HepG2 (cell line): Measurements from ENCODE around the gene CMIP. TPM values are rescaled to one million over a fixed set of nuclear protein-coding genes. Genes with fewer than 3 reads are reported as not detected.

Source experiments
- KAT8 ChIP-seq: IDR thresholded peaks from 2 replicates; pipeline ENCODE4 v1.6.1; 2016; ENCODE audit warnings: missing genetic modification reagents, missing compliant biosample characterization
- NFKBIZ ChIP-seq: IDR thresholded peaks from 2 replicates; pipeline ENCODE4 v1.6.1; 2018; ENCODE audit warnings: missing genetic modification reagents, missing compliant biosample characterization
- RARG ChIP-seq: sonication (generic); formaldehyde crosslinking; IDR thresholded peaks from 2 replicates; pipeline ENCODE4 v1.4.0; 2020; ENCODE audit warnings: low read depth, mild to moderate bottlenecking, missing genetic modification reagents
- RBM22 ChIP-seq: fragments of 200-400 bp; formaldehyde crosslinking; optimal IDR thresholded peaks from 2 replicates; pipeline ENCODE3; 2017; ENCODE audit warnings: mild to moderate bottlenecking, low read length, moderate library complexity
- SIN3A ChIP-seq: IDR thresholded peaks from 2 replicates; pipeline ENCODE4 v1.6.1; 2011; ENCODE audit warnings: low read depth, mild to moderate bottlenecking, control low read depth, low read length, borderline replicate concordance
- SP4 ChIP-seq: sonication (generic); formaldehyde crosslinking; IDR thresholded peaks from 2 replicates; pipeline ENCODE4 v1.8.1; 2023; ENCODE audit warnings: mild to moderate bottlenecking, missing genetic modification reagents
- SP5 ChIP-seq: IDR thresholded peaks from 2 replicates; pipeline ENCODE4 v1.6.1; 2016; ENCODE audit warnings: low read depth, borderline replicate concordance
- ZNF605 ChIP-seq: sonication (generic); formaldehyde crosslinking; IDR thresholded peaks from 2 replicates; pipeline ENCODE4 v1.8.0; 2022; ENCODE audit warnings: mild to moderate bottlenecking, missing genetic modification reagents
- polyA plus RNA-seq, 8 experiments: library from polyadenylated mRNA; depleted of rRNA in 3 of 8; stranded (reverse) in 7 of 8; unstranded in 1 of 8; fragments of >200 nt; fragmentation: Illumina TruSeq in 4 of 8; extraction: Trizol in 4 of 8; gene quantifications; 2 replicates each; pipeline versions ENCODE4 v1.2.1 to v1.2.3, GENCODE V29; 2011 to 2016; ENCODE audit warnings: low read depth in 4 of 8, missing spikeins in 1 of 8, mixed read lengths in 1 of 8; ENCODE audit not compliant: insufficient read depth in 1 of 8
- total RNA-seq, 5 experiments: library from RNA; depleted of rRNA; stranded (reverse); fragments of >200 nt; fragmentation: Illumina TruSeq; extraction: Trizol; gene quantifications; 2 replicates each; pipeline ENCODE4 v1.2.3, GENCODE V29; 2016; ENCODE audit warnings: low read depth in 1 of 5
- TF ChIP-seq, protein P1 (sequence below): conservative IDR thresholded peaks from 2 replicates; pipeline ENCODE4 v1.6.1; 2018; ENCODE audit warnings: missing genetic modification reagents
- TF ChIP-seq, protein P2 (sequence below): IDR thresholded peaks from 2 replicates; pipeline ENCODE4 v1.6.1; 2018; ENCODE audit warnings: missing genetic modification reagents
- TF ChIP-seq, protein P3 (sequence below): fragments of 450-650 bp; IDR thresholded peaks from 2 replicates; pipeline ENCODE4 v1.6.1; 2017; ENCODE audit warnings: mild to moderate bottlenecking
- TF ChIP-seq, protein P4 (sequence below): sonication (generic); formaldehyde crosslinking; IDR thresholded peaks from 2 replicates; pipeline ENCODE4 v1.4.0; 2020; ENCODE audit warnings: missing genetic modification reagents, borderline replicate concordance
- TF ChIP-seq, protein P5 (sequence below): IDR thresholded peaks from 2 replicates; pipeline ENCODE4 v1.6.1; 2016
- TF ChIP-seq, protein P6 (sequence below): sonication (generic); formaldehyde crosslinking; IDR thresholded peaks from 2 replicates; pipeline ENCODE4 v1.5.0; 2020; ENCODE audit warnings: missing genetic modification reagents, mild to moderate bottlenecking, borderline replicate concordance
- TF ChIP-seq, protein P7 (sequence below): sonication (generic); formaldehyde crosslinking; IDR thresholded peaks from 2 replicates; pipeline ENCODE4 v1.8.1; 2023; ENCODE audit warnings: missing genetic modification reagents, mild to moderate bottlenecking, borderline replicate concordance
- TF ChIP-seq, protein P8 (sequence below): IDR thresholded peaks from 2 replicates; pipeline ENCODE4 v1.6.1; 2016; ENCODE audit warnings: mild to moderate bottlenecking, missing biosample characterization, missing genetic modification reagents

The CMIP gene
- total and polyA plus RNA-seq, 2 of the 13 experiments (the other 11 are each of a cell fraction or from before 2014, with no cell fraction given) = 10.9 to 18.1 TPM

DNA sequence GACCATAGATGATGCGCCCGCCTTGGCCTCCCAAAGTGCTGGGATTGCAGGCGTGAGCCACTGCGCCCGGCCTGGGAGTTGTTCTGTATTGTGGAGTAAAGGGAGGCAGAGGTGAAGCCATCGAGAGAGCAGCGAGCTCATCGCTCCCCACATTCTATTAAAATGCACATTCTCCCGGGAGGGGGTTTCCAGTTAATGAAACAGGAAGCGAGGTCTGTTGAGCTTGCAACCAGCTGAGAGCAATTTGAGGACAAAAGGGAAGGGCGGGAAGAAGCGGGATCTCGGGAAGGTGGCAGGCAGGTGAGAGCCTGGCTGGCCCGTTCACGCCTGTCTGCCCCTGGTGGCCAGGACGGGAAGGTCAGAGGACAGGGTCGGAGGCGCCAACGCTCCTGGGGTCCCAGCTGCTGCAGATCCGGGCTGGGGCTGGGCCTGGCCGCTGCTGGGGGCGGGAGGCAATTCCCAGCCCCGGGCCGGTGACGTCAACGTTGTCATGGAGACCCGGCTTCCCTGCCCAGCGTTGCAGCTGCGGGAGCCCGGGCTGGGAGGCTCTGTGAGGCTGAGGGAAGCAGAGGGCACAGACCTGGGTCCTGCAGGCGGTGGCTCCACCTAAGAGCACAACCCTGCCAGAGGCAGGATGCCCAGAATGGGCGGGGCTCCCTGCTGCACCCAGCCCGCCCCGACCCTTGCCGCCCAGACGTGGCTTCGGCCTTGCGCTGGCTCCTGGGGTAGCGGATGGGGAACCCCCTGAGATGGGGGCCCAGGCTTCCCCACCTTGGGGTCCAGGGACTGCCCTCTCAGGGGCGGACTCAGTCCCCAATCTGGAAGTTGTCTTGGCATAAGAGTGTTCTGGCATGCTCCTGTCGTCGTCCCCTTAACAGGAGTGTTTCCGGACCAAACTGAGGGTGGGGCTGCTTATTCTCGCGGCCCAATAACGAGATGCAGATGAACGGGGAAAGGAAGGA is 285.8 kb downstream of the CMIP start (continued):
- TF ChIP-seq, protein P1, sequence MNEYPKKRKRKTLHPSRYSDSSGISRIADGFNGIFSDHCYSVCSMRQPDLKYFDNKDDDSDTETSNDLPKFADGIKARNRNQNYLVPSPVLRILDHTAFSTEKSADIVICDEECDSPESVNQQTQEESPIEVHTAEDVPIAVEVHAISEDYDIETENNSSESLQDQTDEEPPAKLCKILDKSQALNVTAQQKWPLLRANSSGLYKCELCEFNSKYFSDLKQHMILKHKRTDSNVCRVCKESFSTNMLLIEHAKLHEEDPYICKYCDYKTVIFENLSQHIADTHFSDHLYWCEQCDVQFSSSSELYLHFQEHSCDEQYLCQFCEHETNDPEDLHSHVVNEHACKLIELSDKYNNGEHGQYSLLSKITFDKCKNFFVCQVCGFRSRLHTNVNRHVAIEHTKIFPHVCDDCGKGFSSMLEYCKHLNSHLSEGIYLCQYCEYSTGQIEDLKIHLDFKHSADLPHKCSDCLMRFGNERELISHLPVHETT (CRISPR knock-in tag) = no peak
- TF ChIP-seq NFKBIZ (CRISPR knock-in tag) (no peak), SIN3A (no peak), SP5 (CRISPR knock-in tag) (no peak), RBM22 (no peak), SP4 (CRISPR knock-in tag) (peak; percentile 50; the same call in 1 of the 2 replicates), RARG (no peak), ZNF605 (no peak; the same call in 1 of the 2 replicates), KAT8 (no peak)
- TF ChIP-seq, protein P2, sequence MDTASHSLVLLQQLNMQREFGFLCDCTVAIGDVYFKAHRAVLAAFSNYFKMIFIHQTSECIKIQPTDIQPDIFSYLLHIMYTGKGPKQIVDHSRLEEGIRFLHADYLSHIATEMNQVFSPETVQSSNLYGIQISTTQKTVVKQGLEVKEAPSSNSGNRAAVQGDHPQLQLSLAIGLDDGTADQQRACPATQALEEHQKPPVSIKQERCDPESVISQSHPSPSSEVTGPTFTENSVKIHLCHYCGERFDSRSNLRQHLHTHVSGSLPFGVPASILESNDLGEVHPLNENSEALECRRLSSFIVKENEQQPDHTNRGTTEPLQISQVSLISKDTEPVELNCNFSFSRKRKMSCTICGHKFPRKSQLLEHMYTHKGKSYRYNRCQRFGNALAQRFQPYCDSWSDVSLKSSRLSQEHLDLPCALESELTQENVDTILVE = no peak
- TF ChIP-seq, protein P3, sequence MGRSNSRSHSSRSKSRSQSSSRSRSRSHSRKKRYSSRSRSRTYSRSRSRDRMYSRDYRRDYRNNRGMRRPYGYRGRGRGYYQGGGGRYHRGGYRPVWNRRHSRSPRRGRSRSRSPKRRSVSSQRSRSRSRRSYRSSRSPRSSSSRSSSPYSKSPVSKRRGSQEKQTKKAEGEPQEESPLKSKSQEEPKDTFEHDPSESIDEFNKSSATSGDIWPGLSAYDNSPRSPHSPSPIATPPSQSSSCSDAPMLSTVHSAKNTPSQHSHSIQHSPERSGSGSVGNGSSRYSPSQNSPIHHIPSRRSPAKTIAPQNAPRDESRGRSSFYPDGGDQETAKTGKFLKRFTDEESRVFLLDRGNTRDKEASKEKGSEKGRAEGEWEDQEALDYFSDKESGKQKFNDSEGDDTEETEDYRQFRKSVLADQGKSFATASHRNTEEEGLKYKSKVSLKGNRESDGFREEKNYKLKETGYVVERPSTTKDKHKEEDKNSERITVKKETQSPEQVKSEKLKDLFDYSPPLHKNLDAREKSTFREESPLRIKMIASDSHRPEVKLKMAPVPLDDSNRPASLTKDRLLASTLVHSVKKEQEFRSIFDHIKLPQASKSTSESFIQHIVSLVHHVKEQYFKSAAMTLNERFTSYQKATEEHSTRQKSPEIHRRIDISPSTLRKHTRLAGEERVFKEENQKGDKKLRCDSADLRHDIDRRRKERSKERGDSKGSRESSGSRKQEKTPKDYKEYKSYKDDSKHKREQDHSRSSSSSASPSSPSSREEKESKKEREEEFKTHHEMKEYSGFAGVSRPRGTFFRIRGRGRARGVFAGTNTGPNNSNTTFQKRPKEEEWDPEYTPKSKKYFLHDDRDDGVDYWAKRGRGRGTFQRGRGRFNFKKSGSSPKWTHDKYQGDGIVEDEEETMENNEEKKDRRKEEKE = no peak
- TF ChIP-seq, protein P4, sequence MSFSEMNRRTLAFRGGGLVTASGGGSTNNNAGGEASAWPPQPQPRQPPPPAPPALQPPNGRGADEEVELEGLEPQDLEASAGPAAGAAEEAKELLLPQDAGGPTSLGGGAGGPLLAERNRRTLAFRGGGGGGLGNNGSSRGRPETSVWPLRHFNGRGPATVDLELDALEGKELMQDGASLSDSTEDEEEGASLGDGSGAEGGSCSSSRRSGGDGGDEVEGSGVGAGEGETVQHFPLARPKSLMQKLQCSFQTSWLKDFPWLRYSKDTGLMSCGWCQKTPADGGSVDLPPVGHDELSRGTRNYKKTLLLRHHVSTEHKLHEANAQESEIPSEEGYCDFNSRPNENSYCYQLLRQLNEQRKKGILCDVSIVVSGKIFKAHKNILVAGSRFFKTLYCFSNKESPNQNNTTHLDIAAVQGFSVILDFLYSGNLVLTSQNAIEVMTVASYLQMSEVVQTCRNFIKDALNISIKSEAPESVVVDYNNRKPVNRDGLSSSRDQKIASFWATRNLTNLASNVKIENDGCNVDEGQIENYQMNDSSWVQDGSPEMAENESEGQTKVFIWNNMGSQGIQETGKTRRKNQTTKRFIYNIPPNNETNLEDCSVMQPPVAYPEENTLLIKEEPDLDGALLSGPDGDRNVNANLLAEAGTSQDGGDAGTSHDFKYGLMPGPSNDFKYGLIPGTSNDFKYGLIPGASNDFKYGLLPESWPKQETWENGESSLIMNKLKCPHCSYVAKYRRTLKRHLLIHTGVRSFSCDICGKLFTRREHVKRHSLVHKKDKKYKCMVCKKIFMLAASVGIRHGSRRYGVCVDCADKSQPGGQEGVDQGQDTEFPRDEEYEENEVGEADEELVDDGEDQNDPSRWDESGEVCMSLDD = no peak
- TF ChIP-seq, protein P5, sequence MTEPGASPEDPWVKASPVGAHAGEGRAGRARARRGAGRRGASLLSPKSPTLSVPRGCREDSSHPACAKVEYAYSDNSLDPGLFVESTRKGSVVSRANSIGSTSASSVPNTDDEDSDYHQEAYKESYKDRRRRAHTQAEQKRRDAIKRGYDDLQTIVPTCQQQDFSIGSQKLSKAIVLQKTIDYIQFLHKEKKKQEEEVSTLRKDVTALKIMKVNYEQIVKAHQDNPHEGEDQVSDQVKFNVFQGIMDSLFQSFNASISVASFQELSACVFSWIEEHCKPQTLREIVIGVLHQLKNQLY (CRISPR knock-in tag) = no peak; the same call in 1 of the 2 replicates
- TF ChIP-seq, protein P6, sequence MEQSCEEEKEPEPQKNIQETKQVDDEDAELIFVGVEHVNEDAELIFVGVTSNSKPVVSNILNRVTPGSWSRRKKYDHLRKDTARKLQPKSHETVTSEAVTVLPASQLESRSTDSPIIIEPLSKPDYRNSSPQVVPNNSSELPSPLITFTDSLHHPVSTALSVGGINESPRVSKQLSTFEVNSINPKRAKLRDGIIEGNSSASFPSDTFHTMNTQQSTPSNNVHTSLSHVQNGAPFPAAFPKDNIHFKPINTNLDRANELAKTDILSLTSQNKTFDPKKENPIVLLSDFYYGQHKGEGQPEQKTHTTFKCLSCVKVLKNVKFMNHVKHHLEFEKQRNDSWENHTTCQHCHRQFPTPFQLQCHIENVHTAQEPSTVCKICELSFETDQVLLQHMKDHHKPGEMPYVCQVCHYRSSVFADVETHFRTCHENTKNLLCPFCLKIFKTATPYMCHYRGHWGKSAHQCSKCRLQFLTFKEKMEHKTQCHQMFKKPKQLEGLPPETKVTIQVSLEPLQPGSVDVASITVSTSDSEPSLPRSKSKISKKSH (CRISPR knock-in tag) = no peak
- TF ChIP-seq, protein P7, sequence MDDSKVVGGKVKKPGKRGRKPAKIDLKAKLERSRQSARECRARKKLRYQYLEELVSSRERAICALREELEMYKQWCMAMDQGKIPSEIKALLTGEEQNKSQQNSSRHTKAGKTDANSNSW (CRISPR knock-in tag) = no peak
- TF ChIP-seq, protein P8, sequence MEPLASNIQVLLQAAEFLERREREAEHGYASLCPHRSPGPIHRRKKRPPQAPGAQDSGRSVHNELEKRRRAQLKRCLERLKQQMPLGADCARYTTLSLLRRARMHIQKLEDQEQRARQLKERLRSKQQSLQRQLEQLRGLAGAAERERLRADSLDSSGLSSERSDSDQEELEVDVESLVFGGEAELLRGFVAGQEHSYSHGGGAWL (CRISPR knock-in tag) = no peak
